GM18517 (cell line): ENCODE results near the gene PRF1.
"Not testable (repeated sequence)": the region's sequence is repeated elsewhere in the genome, so short reads cannot be mapped to it uniquely, and the experiment has no call there.

ENCODE experiments used
- ATAC-seq: cut with Tn5 transposase; IDR thresholded peaks from one replicate; pipeline ENCODE4 v1.9.1; 2021; ENCODE audit warnings: mild to moderate bottlenecking, moderate library complexity; ENCODE audit not compliant: unreplicated experiment

The PRF1 gene

DNA sequence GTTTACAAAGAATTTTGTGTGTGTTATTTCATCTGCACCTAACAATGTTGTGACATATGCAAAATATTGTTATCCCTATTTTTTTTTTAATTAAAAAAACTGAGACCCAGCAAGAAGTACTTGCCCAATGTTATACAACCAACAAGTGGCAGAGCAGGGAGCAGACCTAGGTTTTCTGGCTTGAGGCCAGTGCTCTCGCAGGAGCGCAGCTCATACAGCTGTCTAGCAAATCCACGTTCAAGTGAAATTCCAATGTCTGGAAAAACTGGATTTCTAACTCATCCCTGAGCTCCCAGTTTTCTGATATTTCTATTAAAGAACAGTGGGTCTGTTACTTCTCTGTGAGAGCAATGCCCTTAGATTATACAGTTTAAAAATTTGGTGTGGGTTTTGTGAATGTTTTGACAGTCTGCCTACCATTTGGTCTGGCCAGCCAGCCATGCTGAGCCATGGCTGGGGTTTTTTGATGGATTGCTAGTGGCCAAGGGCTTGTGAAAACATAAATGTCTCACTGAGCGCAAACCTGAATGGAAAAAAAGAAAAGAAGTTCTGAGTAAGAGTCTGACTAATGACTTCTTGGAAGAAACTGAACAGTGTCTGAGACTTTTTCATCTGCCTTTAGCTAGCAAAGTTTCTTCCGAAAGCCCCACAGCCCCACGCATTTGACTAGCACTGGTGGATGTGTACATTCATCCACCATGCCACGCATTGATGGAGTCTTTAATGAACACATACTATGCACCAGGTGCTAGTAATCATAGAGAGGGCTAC is 15.4 kb upstream of the PRF1 start:
- no peak for ATAC-seq

GRCh38 chr10:70616761-70617160 is 14.2 kb upstream of the PRF1 start:
- no peak for ATAC-seq

DNA sequence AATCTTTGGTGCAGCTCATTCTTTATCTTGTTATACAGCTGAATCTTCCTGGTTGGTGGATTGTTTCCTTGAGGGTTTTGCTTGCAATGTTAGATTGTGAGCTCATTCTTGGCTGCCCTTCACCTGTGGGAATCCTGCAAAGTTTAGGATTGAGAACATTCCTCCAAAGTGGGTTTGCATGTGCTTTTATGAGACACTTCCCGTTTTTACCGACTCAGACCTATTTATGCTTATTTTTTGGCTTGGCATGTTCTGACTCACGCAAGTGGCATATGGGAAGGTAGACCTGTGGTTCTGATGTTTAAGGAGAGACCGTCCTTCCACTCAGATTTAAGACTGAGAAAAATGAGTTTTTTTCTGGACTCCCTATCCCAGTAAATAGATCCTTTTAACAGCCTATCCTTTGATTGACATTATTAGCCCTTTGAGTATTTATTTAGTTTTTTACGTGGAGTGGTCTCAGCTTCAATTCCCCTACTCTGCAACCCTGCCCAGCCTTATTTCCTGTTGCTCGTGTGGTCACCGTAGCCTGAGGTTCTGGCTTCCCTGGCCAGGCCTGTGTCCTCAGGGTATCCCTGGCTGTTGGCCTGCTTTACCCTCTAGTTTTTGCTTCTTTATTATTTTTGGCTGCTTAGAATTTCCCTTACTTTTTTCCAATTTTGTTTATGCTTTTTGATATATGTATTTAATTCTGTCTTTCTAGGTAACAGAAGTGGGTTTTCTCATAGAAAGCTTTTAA is 13.4 kb upstream of the PRF1 start:
- ATAC-seq = no peak

- no peak for ATAC-seq
These were observed 12.7 kb upstream of the PRF1 start for GRCh38 chr10:70615211-70615610.

DNA sequence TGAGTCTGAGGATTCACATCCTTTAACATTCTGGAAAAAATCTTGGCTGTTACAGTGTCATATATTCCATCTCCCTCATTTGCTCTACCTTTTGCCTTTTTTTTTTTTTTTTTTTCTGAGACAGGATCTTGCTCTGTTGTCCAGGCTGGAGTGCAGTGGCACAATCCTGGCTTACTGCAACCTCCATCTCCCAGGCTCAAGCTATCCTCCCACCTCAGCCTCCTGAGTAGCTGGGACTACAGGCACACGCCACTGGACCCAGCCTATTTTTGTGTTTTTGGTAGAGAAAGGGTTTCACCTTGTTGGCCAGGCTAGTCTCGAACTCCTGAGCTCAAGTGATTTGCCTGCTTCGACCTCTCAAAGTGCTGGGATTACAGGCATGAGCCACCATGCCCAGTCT is 11.8 kb upstream of the PRF1 start:
- ATAC-seq = not testable (repeated sequence)

DNA sequence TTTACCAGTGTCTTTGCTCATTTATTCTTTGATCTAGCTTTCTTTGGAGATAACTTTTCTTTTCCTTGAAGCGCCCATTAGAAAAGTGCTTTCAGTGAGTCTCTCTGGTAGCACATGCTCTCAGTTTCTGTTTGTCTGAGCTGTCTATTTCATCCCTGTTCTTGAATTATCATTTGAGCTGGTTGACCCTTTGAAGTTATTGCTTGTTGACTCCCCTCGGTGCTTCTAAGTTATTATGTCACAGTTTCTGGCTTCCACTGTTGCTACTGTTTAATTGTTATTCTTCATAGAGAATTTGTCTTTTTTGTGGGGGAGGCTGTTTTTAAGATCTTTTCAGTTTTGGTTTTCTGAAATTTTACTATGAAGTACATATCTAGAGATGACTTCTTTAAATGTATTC is 11.4 kb upstream of the PRF1 start:
- no peak for ATAC-seq

GRCh38 chr10:70607936-70608335 is 5.4 kb upstream of the PRF1 start:
- ATAC-seq = no peak

DNA sequence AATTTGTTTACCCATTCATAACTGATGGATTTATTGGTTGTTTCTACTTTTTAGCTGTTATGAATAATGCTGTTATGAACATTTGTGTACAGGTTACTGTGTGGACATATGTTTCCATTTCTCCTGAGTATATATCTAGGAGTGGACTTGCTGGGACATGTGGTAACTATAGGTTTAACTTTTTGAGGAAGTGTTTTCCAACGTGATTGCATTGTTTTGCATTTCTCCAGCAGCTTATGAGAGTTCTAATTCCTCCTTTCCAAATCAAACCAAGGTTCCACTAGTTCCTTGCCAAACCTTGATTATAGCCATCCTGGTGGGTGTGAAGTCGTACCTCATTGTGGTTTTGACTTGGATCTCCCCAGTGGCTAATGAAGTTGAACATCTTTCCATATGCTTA is 2.6 kb upstream of the PRF1 start:
- no peak for ATAC-seq

- no peak for ATAC-seq
These were observed 1.6 kb upstream of the PRF1 start for GRCh38 chr10:70604106-70604505.

DNA sequence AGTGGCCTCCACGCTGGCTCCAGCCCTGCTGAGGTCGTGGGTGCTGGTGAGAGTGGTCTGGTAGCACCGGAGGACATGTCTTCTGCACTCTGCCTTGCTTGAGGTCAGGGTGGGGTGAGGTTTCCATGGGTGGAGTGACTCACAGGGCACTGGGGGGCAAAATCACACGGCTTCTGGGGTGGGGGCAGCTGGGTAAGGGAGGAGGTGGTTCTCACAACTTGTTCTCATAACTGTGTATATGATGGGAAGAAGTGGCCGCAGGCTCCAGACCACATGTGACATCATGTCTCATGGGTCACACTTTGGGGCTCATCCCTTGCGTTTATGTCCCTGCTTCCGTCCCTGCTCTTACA is 884 bp upstream of the PRF1 start:
- no peak for ATAC-seq

DNA sequence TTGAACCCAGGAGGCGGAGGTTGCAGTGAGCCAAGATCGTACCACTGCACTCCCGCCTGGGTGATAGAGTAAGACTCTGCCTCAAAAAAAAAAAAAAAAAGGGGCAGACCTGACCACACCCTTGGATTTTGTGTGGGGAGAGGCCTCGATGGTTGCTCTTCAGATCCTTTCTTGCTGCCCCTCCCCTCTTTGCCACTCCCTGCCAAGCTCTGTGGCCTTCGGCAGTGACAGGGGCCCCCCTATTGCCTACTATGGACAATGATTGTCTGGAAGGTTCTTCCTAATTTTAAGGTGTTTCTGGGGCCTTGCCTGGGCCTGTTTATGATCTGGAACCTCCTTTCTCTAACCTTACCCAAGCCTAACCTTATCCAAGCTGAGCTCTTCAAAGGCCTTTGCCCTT is 795 bp downstream of the PRF1 start:
- ATAC-seq = no peak

GRCh38 chr10:70600512-70601395 is 1.8 kb downstream of the PRF1 start:
- ATAC-seq = no peak

- ATAC-seq = no peak
These were observed 2.8 kb downstream of the PRF1 start for GRCh38 chr10:70599791-70600190.

DNA sequence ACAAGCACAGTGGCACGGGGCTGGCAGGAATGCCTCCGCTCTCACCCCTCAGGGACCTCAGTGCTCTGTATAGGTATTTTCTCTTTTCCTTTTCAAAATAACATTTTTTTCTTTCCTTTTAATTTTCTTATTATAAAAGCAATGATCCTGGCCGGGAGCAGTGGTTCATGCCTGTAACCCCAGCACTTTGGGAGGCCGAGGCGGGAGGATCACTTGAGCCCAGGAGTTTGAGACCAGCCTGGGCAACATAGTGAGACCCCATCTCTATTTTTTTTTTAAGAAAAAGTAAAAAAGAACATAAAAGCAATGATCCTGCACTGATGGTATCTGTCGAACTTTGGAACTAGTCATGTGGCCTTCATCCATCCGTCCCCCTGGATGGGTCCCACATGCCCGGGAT is 3.2 kb downstream of the PRF1 start:
- ATAC-seq = no peak

DNA sequence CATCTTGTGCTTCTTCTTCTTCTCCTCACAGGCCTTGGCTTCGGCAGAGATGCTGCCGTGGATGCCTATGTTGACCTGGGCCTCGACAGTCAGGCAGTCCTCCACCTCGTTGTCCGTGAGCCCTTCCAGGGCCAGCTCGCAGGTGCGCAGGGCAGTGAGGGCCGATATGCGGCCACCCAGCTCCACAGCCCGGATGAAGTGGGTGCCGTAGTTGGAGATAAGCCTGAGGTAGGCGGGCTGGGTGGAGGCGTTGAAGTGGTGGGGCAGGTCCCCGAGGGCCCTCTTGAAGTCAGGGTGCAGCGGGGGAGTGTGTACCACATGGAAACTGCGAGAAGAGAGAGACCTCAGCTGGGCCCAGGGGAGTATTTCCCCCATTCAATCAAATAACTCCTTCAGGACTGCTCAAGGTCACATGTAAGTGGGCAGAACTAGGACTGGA is 3.7 kb downstream of the PRF1 start:
- ATAC-seq = no peak

DNA sequence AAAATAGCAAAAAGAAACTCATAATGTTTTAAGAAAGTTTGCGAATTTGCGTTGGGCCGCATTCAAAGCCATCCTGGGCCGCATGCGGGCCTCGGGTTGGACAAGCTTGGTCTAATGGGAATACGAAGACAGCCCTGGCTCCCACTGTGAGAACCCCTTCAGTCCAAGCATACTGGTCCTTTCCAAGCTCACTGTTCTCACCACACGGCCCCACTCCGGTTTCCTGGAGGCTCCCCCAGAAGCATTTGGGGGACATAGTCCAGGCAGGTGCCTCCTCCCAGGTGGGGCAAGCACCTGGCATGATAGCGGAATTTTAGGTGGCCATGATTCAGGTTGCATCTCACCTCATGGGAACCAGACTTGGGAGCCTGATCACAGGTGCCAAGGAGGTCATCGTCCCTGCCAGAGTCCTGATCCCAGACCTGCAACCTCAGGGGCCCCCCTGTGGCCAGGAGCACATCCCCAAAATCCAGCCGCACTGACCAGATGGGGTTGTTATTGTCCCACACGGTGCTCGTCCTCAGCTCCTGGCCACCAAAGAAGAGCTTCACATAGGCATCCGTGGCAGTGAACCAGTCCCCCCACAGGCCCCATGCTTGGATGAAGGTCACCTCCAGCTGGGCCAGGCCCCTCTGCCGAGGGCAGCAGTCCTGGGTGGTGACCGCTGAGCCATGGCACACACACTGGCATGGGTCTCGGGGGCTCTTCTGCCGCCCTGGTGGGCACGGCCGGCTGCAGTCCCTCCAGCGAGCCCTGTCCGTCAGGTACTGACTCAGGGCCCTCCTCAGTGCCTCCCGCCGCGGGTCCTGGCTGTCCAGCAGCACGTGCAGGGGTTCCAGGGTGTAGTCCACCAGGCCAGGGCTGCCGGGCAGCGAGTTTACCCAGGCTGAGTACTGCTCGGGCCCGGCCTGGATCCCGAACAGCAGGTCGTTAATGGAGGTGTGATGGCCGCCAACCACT is 4.4 kb downstream of the PRF1 start:
- no peak for ATAC-seq

- ATAC-seq = no peak
These were observed 5.4 kb downstream of the PRF1 start for GRCh38 chr10:70596860-70597809.

DNA sequence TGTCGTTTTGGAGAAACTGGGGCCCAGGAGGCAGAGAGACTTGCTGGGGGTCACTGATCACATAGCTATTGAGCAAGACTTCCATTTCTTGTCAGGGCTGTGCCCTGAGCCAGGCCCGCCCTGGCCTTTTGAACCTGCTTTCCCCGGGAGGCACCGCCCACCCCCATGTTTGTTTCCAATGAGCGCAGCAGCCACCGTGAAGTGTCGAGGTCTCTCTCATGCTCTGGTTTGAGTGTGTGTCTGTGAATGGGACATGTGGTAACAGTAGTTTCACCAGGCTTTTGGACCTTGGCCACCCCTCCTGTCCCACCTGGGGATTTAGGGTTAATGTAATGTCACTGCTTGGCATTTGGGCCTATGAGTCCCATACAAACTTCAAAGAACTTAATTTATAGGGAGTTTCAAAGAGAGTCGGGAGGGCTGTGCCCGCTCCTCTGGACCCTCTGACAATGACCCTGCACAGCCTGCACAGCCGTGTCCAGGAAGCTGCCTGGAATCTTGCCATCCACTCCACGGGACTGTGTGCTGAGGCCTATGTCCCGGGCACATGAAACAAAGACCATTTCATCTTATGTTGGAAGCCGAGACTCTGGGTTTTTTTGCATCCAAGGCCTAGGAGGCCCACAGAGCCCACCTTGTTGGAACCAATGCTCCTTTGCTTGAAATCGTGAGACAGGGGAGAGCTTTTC is 6.3 kb downstream of the PRF1 start:
- no peak for ATAC-seq

DNA sequence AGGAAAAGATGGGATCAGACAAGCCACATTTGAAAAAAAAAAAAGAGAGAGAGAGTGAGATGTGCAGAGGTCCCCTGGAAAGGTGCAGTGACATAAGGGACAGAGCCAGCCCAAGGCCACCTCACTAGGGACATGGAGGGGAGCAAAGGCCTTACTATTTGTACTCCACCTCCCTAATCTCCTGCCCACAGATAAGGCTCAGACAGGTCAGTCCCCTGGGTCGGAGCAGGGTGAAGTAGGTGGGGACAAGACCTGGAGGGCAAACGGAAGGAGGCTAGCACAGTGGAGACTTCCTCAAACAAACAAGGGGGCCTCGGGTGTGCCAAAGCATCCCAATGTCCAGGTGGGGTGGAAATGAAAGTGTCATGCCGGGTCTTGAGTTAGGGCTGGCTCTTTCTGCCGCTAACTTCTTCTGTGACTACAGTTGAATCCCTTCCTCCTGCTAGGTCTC is 7.0 kb downstream of the PRF1 start:
- ATAC-seq = no peak
